A172 (cell line): ENCODE data around the gene SET. TPM values are rescaled to one million over a fixed set of nuclear protein-coding genes. Genes with fewer than 3 reads are reported as not detected.

Source experiments
- DNase-seq: peaks from one replicate; pipeline ENCODE4 v3.0.0-alpha.2; 2015; ENCODE audit warnings: low spot score
- total RNA-seq: library from RNA; depleted of rRNA; stranded (reverse); fragments of >200 nt; shearing (Covaris generic); gene quantifications from 2 replicates; pipeline ENCODE4 v1.2.3, GENCODE V29; 2014; rRNA removed

Gene SET
- total RNA-seq, 1 experiment from 2014 or later: 1,647 TPM

- no peak for DNase-seq
Measured at GRCh38 chr9:128729302-128729701, 40.3 kb downstream of the SET start.

GRCh38 chr9:128729766-128730517 is 40.9 kb downstream of the SET start:
- no peak for DNase-seq

GRCh38 chr9:128731093-128731492 is 42.1 kb downstream of the SET start:
- no peak for DNase-seq

GRCh38 chr9:128731691-128732090 is 42.7 kb downstream of the SET start:
- no peak for DNase-seq

- no peak for DNase-seq
Measured at GRCh38 chr9:128732576-128732975, 43.6 kb downstream of the SET start.

- DNase-seq: peak; percentile 91
Measured at GRCh38 chr9:128733256-128733655, 44.2 kb downstream of the SET start.

- DNase-seq: no peak
Measured at GRCh38 chr9:128735373-128735772, 46.4 kb downstream of the SET start.

GRCh38 chr9:128742401-128742800 is 53.4 kb downstream of the SET start:
- DNase-seq: no peak

- no peak for DNase-seq
Measured at GRCh38 chr9:128743421-128743820, 54.4 kb downstream of the SET start.

Other genes starting within 250 kb of the SET start
- 44.7 and 55.7 TPM in 2 replicates for gene ODF2, start 233.2 kb upstream of the SET start, total RNA-seq
- 97.5 and 101 TPM in 2 replicates for gene GLE1, start 184.5 kb upstream of the SET start, total RNA-seq
- gene SPTAN1, start 136.6 kb upstream of the SET start, total RNA-seq: 411 and 440 TPM in 2 replicates
- 239 and 244 TPM in 2 replicates for gene DYNC2I2, start 32.4 kb upstream of the SET start, total RNA-seq
- 16.6 and 18.1 TPM in 2 replicates for gene PKN3, start 13.3 kb downstream of the SET start, total RNA-seq
- 153 and 193 TPM in 2 replicates for gene ZDHHC12, start 34.9 kb downstream of the SET start, total RNA-seq
- gene ZER1, start 82.7 kb downstream of the SET start, total RNA-seq: 14.8 and 29.1 TPM in 2 replicates
- gene TBC1D13, start 98.0 kb downstream of the SET start, total RNA-seq: 41.9 and 43.6 TPM in 2 replicates
- 57.8 and 65.3 TPM in 2 replicates for gene ENDOG, start 129.3 kb downstream of the SET start, total RNA-seq
- gene SPOUT1, start 140.6 kb downstream of the SET start, total RNA-seq: 28.0 and 36.4 TPM in 2 replicates
- gene KYAT1, start 192.7 kb downstream of the SET start, total RNA-seq: 15.5 and 19.5 TPM in 2 replicates
- 62.5 and 71.4 TPM in 2 replicates for gene LRRC8A, start 192.9 kb downstream of the SET start, total RNA-seq
- gene PHYHD1, start 231.8 kb downstream of the SET start, total RNA-seq: not detected in 2 replicates